Activated naive CD4-positive, alpha-beta T cell treated with anti-CD3 and anti-CD28 coated beads, Interleukin-2, amount 50 U/mL, for 24 hours (primary cell): ENCODE data around the gene PRKAR1B.

ENCODE experiments used
- H3K27ac Mint-ChIP-seq: one replicate; pipeline ENCODE4 v1.8.0; 2021; ENCODE audit warnings: mild to moderate bottlenecking, mixed read lengths
- H3K27me3 Mint-ChIP-seq: one replicate; pipeline ENCODE4 v1.8.0; 2021; ENCODE audit warnings: mixed read lengths
- H3K36me3 Mint-ChIP-seq: one replicate; pipeline ENCODE4 v1.8.0; 2021; ENCODE audit warnings: mixed read lengths
- H3K4me1 Mint-ChIP-seq: one replicate; pipeline ENCODE4 v1.8.0; 2021; ENCODE audit warnings: mixed read lengths
- H3K4me3 Mint-ChIP-seq: one replicate; pipeline ENCODE4 v1.8.0; 2021; ENCODE audit warnings: mild to moderate bottlenecking, mixed read lengths
- H3K9me3 Mint-ChIP-seq: one replicate; pipeline ENCODE4 v1.8.0; 2021; ENCODE audit warnings: mixed read lengths

Gene PRKAR1B

GRCh38 chr7:505171-505570 lies 221.9 kb downstream of the PRKAR1B start:
- Mint-ChIP-seq H3K27ac (no peak overlapping the region), H3K4me1 (no peaks in the 10 kb centered on the region), H3K4me3 (no peak overlapping the region), H3K9me3 (no peaks in the 10 kb centered on the region), H3K36me3 (no peaks in the 10 kb centered on the region), H3K27me3 (no peaks in the 10 kb centered on the region)

GRCh38 chr7:504221-505111 lies 222.6 kb downstream of the PRKAR1B start:
- Mint-ChIP-seq H3K36me3 (no peaks in the 10 kb centered on the region), H3K27ac (no peak overlapping the region), H3K27me3 (no peaks in the 10 kb centered on the region), H3K4me3 (no peak overlapping the region), H3K9me3 (no peaks in the 10 kb centered on the region), H3K4me1 (no peaks in the 10 kb centered on the region)

DNA sequence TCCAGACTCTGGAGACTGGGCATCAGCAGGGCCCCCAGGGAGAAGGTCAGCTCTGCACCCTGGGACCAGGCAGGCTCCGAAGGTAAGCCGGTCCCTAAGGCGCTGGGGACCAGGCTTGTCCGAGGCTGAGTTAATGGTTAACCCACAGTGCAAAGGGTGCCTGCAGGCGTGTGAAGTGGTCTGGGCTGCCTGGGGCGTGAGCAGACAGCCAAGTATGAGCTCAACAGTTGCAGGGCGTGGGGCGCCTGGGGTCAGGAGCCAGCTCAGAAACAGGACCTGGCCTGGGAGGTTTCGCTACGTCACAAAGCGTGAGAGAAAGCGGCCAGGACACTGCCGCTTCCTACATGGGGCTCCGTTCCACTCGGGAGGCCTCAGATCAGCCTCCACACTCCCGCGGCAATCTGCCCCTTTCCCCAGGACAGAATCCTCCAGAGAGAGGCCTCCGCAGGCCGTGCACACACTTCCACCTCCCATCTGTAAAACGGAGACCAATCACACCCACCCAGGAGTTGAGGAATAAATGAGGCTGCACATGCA lies 223.4 kb downstream of the PRKAR1B start:
- no peak overlapping the region for H3K4me3 Mint-ChIP-seq
- no peaks in the 10 kb centered on the region for H3K27me3 Mint-ChIP-seq
- no peak overlapping the region for H3K27ac Mint-ChIP-seq
- no peaks in the 10 kb centered on the region for H3K9me3 Mint-ChIP-seq
- no peaks in the 10 kb centered on the region for H3K4me1 Mint-ChIP-seq
- no peaks in the 10 kb centered on the region for H3K36me3 Mint-ChIP-seq

DNA sequence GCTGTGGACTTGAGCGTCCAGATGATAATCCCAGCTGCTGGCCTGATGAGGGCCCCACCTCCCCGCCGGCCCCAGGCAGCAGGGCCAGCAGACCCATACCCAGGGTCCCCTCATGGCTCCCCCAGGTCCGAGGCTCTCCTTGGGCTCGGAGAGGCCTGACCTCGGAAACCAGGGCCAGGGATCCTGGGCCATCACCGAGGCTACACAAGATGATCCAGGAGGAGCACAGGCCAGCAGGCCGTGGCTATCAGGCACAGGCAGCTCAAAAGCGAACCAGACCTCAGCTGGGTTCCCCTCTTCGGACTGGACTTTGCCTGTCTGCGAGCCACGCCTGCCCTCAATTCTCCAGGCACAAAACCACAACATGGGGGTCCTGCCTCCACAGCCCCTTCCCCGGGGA lies 224.8 kb downstream of the PRKAR1B start:
- no peaks in the 10 kb centered on the region for H3K27me3 Mint-ChIP-seq
- H3K36me3 Mint-ChIP-seq: peaks cover 3% of the 10 kb centered on the region
- peaks cover 5% of the 10 kb centered on the region for H3K4me1 Mint-ChIP-seq
- H3K27ac Mint-ChIP-seq: no peak overlapping the region
- no peaks in the 10 kb centered on the region for H3K9me3 Mint-ChIP-seq
- H3K4me3 Mint-ChIP-seq: no peak overlapping the region

- H3K27me3 Mint-ChIP-seq: no peaks in the 10 kb centered on the region
- H3K4me1 Mint-ChIP-seq: peaks cover 5% of the 10 kb centered on the region
Observed at GRCh38 chr7:501526-501925, 225.6 kb downstream of the PRKAR1B start.

DNA sequence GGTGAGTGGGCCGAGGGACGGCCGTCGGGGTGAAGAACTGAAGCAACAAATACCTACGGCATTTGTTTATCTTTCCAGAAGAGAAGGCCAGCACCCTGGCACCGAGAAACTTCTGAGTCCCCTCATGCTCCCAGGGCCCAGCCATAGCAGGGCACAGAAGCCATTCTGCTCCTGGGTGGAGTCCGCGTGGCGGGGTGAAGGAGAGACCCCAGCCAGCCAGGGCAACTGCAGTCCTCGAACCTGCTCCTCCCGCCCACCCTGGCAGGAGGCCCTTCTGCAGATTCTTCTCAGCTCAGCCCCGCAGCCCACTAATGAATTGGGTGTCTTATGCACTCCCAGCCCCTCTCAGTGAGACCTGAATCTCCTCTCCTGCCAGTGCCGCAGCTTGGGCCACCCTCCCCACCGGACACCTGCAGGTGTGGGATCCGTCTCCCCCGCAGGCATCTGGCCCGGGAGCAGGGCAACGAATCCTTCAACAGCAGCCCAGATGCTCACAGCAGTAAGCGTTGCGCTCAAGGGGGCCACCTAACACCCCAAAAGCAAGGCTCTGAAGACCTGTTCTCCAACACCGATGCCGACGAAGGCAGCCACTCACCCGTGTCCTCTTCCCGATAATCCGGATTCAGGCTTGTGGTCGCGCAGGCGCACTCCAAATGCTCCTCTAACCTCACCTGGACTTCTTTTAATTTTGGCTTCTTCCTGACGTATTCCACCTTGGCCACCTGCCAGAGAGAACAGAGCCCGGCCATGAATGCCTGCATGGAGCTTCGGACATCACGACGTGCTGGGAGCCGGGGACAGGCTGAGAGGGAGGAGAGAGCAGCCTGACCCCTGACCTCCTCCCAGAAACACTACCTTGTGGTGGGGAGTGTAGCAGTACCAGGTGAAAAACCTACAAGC lies 226.3 kb downstream of the PRKAR1B start:
- Mint-ChIP-seq H3K27me3 (no peaks in the 10 kb centered on the region), H3K9me3 (no peaks in the 10 kb centered on the region), H3K4me3 (no peak overlapping the region), H3K4me1 (peaks cover 5% of the 10 kb centered on the region), H3K27ac (no peak overlapping the region), H3K36me3 (peaks cover 3% of the 10 kb centered on the region)

More at GRCh38 chr7:501526-501925, 225.6 kb downstream of the PRKAR1B start:
- H3K9me3 Mint-ChIP-seq: no peaks in the 10 kb centered on the region
- H3K36me3 Mint-ChIP-seq: peaks cover 3% of the 10 kb centered on the region
- H3K4me3 Mint-ChIP-seq: no peak overlapping the region
- no peak overlapping the region for H3K27ac Mint-ChIP-seq

DNA sequence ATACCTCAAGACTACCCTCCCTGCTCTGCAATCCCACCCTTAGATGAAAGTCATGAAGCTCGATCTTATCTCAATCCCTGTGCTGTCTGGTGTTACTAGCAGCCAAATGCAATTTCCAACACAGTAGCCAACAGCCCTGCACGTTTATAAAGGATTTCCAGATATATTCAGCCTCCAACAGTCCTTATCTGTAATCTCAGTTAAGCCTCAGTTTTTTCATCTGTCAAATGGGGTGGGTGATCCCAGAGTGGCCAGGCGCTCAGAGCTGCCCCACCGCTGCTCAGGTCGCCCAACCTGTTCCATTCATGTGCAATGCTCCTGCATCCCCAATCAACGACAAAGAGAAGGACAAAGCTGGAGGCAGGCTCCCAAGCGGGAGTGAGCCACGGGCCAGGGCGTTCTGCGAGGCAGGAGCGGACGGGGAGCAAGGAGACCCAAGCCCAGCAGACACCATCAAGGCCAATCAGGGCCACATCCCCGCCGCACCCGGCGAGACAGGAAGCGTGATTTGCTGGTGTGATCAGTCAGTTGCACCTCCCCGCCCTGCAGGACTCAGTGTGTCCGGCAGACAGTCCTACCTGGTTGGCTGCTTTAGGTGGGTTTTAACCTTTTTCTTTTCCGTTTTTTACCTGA lies 227.1 kb downstream of the PRKAR1B start:
- H3K4me3 Mint-ChIP-seq: no peak overlapping the region
- peaks cover 3% of the 10 kb centered on the region for H3K36me3 Mint-ChIP-seq
- H3K9me3 Mint-ChIP-seq: no peaks in the 10 kb centered on the region

More for the DNA sequence above, 227.1 kb downstream of the PRKAR1B start:
- no peak overlapping the region for H3K27ac Mint-ChIP-seq
- peaks cover 5% of the 10 kb centered on the region for H3K4me1 Mint-ChIP-seq
- H3K27me3 Mint-ChIP-seq: no peaks in the 10 kb centered on the region
